Fibroblast of pulmonary artery (primary cell): Measurements from ENCODE around the gene OR4X2.

ENCODE experiments used
- DNase-seq: peaks from one replicate; pipeline ENCODE4 v3.0.0-alpha.2; 2010; ENCODE audit warnings: low read depth
- H3K4me3 ChIP-seq: replicated peaks from 2 replicates; pipeline ENCODE4 v1.5.1; 2011; ENCODE audit warnings: low read depth, mild to moderate bottlenecking, control low read depth, low read length, moderate library complexity
- CTCF ChIP-seq: IDR thresholded peaks from 2 replicates; pipeline ENCODE4 v1.5.1; 2011; ENCODE audit warnings: mild to moderate bottlenecking, control low read depth, low read length, inconsistent platforms; ENCODE audit errors: missing control alignments

The OR4X2 gene

DNA sequence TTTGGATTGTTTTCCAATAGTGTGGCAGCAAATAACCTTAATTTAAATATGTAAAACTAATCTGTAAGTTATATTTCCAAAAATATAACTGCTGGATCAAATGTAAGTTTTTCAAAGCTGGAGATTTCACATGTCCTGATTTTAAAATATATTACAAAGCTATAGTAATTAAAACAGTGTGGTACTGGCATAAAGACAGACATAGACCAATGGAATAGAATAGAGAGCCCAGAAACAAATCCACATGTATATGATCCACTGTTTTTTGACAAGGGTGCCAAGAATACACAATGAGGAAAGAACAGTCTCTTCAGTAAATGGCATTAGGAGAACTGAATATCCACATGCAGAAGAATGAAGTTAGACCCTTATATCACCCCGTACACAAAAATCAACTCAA, 4.0 kb downstream of the OR4X2 start:
- H3K4me3 ChIP-seq, result no peak overlapping the region
- no peak for DNase-seq
- TF ChIP-seq CTCF, result no peak

DNA sequence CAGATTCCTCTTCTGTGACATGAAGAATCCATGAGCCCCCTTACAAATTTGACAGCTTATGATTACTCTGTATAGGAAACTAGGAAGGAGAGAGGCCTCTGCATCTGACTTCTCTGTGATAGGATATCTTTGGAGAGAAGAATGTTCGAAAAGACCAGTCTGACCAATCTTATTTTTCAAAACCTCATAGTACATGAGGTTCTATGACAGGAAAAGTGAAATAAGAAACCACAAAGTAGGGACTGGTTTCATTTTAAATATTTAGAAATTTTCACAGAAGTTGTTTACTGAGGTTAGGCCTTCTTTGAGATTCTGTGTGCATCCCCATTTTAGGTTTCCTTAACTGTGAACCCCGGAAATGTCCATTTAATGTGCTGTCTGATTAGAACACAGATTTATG, 16.7 kb downstream of the OR4X2 start:
- H3K4me3 ChIP-seq, result no peak overlapping the region
- TF ChIP-seq CTCF, result no peak
- no peak for DNase-seq

DNA sequence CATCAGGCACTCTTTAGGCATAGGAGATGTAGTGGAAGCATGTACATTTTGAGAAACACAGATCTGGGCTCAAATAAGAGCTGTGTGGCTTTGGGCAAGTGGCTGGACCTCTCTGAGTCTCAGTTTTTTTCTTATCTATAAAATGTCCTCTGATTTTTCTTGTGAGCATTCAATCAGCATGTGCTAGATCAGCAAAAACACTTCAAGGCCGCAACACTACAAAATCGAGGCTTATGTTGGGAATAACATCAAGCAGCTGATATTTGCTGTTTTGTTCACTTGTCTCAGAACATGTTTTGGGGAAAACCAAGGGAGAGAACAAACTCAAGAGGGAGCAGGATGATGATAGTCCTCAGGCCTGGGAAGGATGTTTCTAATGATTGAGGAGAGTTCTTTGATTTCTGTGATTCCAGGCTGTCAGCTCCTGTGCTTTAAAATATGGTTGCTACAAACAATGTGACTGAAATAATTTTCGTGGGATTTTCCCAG, 18.6 kb downstream of the OR4X2 start, which contains the start of gene OR4X1:
OR4X1 (plus strand) TSS at position 439 of the 489 bp plus-strand sequence; CDS start at position 439, 0 bp downstream.
- DNase-seq, result no peak
- no peak within 1 kb of the TSS for H3K4me3 ChIP-seq
- TF ChIP-seq CTCF, result no peak

DNA sequence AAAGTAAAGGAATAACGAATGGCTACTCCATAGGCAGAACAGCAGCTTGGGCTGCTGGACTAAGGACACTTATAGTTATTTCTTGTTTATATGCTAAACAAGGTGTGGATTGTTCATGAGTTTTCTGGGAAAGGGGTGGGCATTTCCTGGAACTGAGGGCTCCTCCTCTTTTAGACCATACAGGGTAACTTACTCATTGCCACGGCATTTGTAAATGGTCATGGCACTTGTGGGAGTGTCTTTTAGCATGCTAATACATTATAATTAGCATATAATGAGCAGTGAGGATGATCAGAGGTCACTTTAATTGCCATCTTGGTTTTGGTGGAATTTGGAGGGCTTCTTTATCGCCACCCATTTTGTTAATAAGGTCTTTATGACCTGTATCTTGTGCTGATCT, 25.7 kb downstream of the OR4X2 start:
- no peak overlapping the region for H3K4me3 ChIP-seq
- no peak for DNase-seq
- TF ChIP-seq CTCF, result no peak

DNA sequence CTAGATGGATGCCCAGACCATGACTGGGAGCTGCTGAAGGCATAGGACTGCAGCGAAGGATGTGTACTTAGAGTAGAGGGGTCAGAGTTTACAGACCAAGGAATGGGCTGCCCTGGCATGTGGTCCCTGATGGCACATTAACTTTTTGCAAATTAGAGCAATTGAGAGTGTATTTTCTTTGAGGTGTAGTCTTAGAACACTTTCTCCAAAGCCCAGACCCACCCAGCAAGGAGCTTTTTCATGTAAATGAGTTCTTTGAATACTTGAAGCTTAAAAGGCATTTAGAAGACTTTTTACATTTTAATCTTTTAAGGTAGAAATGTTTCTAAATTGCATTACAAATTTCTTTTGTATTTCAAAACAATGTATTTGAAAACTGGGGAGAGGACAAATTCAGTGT, 27.7 kb downstream of the OR4X2 start:
- no peak overlapping the region for H3K4me3 ChIP-seq
- no peak for TF ChIP-seq CTCF
- no peak for DNase-seq
